HTR-8/SVneo (cell line): ENCODE data around the gene OPA1.

ENCODE experiments used
- DNase-seq: peaks from one replicate; pipeline ENCODE4 v3.0.0; 2011; ENCODE audit warnings: low spot score, mixed read lengths; ENCODE audit not compliant: insufficient read length
- FAIRE-seq: peaks from 2 replicates; lab custom pipeline; 2011; peaks lifted over from hg19 to GRCh38; lab: Jason Lieb, UNC

The OPA1 gene

GRCh38 chr3:193730976-193731375, 138.0 kb downstream of the OPA1 start:
- DNase-seq: no peak
- no peak for FAIRE-seq

GRCh38 chr3:193731656-193732055, 138.6 kb downstream of the OPA1 start:
- no peak for DNase-seq

GRCh38 chr3:193732391-193732790, 139.4 kb downstream of the OPA1 start:
- FAIRE-seq (no peak), DNase-seq (peak; percentile 22)

More at GRCh38 chr3:193731656-193732055, 138.6 kb downstream of the OPA1 start:
- FAIRE-seq: no peak

- DNase-seq: no peak
- FAIRE-seq: no peak
These were observed 139.8 kb downstream of the OPA1 start for GRCh38 chr3:193732827-193733226.

- no peak for DNase-seq
- no peak for FAIRE-seq
These were observed 141.8 kb downstream of the OPA1 start for GRCh38 chr3:193734737-193735366.

GRCh38 chr3:193735850-193736249, 142.8 kb downstream of the OPA1 start:
- FAIRE-seq (no peak), DNase-seq (no peak)

- FAIRE-seq (no peak), DNase-seq (no peak)
These were observed 143.6 kb downstream of the OPA1 start for GRCh38 chr3:193736616-193737015.

GRCh38 chr3:193737191-193737751, 144.3 kb downstream of the OPA1 start:
- no peak for FAIRE-seq
- no peak for DNase-seq

GRCh38 chr3:193742628-193743027, 149.6 kb downstream of the OPA1 start:
- DNase-seq: no peak
- FAIRE-seq: no peak

- DNase-seq: no peak
- FAIRE-seq: no peak
These were observed 150.7 kb downstream of the OPA1 start for GRCh38 chr3:193743702-193744047.

- no peak for DNase-seq
- no peak for FAIRE-seq
These were observed 151.2 kb downstream of the OPA1 start for GRCh38 chr3:193744048-193744821.

GRCh38 chr3:193744822-193745684, 152.0 kb downstream of the OPA1 start:
- no peak for FAIRE-seq
- DNase-seq: no peak

GRCh38 chr3:193746832-193747231, 153.8 kb downstream of the OPA1 start:
- FAIRE-seq (no peak), DNase-seq (no peak)
